ENCODE measurements around the gene BMAL1. TPM values are rescaled to one million over a fixed set of nuclear protein-coding genes. Genes with fewer than 3 reads are reported as not detected.

Gene BMAL1
- total RNA-seq, 1 experiment from 2014 or later: 3.3 TPM

GRCh38 chr11:13375798-13376197 is 98.2 kb downstream of the BMAL1 start:
- Histone ChIP-seq H3K27ac (ENCODE audit: insufficient read length, low read depth, low read length) (no peak overlapping the region), H2BK120ac (ENCODE audit: low read depth, low read length, poor library complexity, severe bottlenecking) (no peak overlapping the region), H4K8ac (replicated peaks; ENCODE audit: insufficient read length, low read depth, low read length) (no peak overlapping the region), H3K4ac (ENCODE audit: low read depth, low read length) (no peak overlapping the region), H2AFZ (ENCODE audit: low read length) (no peak overlapping the region), H4K5ac (ENCODE audit: insufficient read length, low read depth, low read length) (no peak overlapping the region), H3K4me2 (ENCODE audit: insufficient read depth, insufficient read length, low read length) (no peak overlapping the region), H3K9me3 (ENCODE audit: control insufficient read depth, low read depth, low read length) (no peaks in the 10 kb centered on the region), H2BK5ac (ENCODE audit: insufficient read length, low read length) (no peak overlapping the region), H2BK20ac (ENCODE audit: low read depth, low read length, poor library complexity, severe bottlenecking) (no peak overlapping the region), H3T11ph (ENCODE audit: low read length) (no peak overlapping the region), H3K56ac (ENCODE audit: insufficient read length, low read depth, low read length) (no peak overlapping the region), H3K14ac (ENCODE audit: insufficient read depth, low read length) (no peak overlapping the region), H3K23ac (ENCODE audit: insufficient read length, low read depth, low read length) (no peak overlapping the region), H4K20me1 (ENCODE audit: control insufficient read depth, insufficient read depth, insufficient read length) (no peaks in the 10 kb centered on the region), H4K91ac (ENCODE audit: insufficient read length, low read depth, low read length) (no peak overlapping the region), H3K23me2 (ENCODE audit: insufficient read length, low read depth, low read length, poor library complexity, severe bottlenecking) (no peaks in the 10 kb centered on the region), H3K18ac (ENCODE audit: insufficient read length, low read depth, low read length) (no peak overlapping the region), H3K79me2 (ENCODE audit: insufficient read depth, low read length) (no peaks in the 10 kb centered on the region), H3K27me3 (ENCODE audit: insufficient read depth, low read length) (no peaks in the 10 kb centered on the region), H2AK5ac (ENCODE audit: insufficient read length, low read length) (no peak overlapping the region), H3K4me1 (ENCODE audit: insufficient read depth, low read length) (no peaks in the 10 kb centered on the region), H2BK12ac (ENCODE audit: insufficient read length, low read depth, low read length) (no peak overlapping the region), H3K79me1 (ENCODE audit: insufficient read depth, low read depth, low read length, poor library complexity, severe bottlenecking) (no peaks in the 10 kb centered on the region), H2BK15ac (ENCODE audit: low read depth, low read length) (no peak overlapping the region), H3K9ac (ENCODE audit: extremely low read depth, insufficient read length, low read length) (no peak overlapping the region)
- no peak overlapping the region for H3K27ac Mint-ChIP-seq
- peaks cover 7 to 8% of the 10 kb centered on the region in 2 experiments for H3K4me1 Mint-ChIP-seq
- no peaks in the 10 kb centered on the region for H3K9me3 Mint-ChIP-seq
- TF ChIP-seq CTCF (conservative IDR thresholded peaks at IDR 0.05): no peak
- H3K36me3 Mint-ChIP-seq (ENCODE audit: insufficient read depth in 1 of 3, low read depth in 3 of 3): no peaks in the 10 kb centered on the region
- H3K27me3 Mint-ChIP-seq (ENCODE audit: low read depth): no peaks in the 10 kb centered on the region
- H3K4me3 Mint-ChIP-seq: no peak overlapping the region
- no peak for DNase-seq
